Stimulated activated CD4-positive, alpha-beta T cell treated with anti-CD3 and anti-CD28 coated beads, Interleukin-15, amount 100 ng/mL, for 24 hours (primary cell): ENCODE data around the gene KAT14.
"Not testable (repeated sequence)": the region's sequence is repeated elsewhere in the genome, so short reads cannot be mapped to it uniquely, and the experiment has no call there.

Source experiments
- DNase-seq: peaks from one replicate; pipeline ENCODE4 v3.0.0-alpha.2; 2020

Gene KAT14

DNA sequence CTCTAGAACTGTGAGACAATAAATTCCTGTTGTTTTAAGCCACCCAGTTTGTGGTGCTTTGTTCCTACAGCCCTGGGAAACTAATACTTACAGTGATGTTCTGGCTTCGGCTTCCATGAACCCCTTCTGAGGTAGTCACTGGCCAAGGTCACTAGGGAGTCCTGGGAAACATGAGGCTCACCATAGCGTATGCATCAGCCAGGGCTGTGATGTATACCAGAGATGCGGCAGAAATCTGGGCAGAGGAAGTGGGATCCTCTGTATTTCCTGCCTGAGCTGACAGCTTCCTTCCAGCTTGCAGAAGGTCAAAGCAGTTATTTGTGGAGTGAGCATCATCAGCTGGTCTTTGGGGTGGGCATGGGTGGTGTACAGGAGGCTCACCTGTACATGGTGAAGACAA lies 27.9 kb downstream of the KAT14 start:
- DNase-seq: no peak

DNA sequence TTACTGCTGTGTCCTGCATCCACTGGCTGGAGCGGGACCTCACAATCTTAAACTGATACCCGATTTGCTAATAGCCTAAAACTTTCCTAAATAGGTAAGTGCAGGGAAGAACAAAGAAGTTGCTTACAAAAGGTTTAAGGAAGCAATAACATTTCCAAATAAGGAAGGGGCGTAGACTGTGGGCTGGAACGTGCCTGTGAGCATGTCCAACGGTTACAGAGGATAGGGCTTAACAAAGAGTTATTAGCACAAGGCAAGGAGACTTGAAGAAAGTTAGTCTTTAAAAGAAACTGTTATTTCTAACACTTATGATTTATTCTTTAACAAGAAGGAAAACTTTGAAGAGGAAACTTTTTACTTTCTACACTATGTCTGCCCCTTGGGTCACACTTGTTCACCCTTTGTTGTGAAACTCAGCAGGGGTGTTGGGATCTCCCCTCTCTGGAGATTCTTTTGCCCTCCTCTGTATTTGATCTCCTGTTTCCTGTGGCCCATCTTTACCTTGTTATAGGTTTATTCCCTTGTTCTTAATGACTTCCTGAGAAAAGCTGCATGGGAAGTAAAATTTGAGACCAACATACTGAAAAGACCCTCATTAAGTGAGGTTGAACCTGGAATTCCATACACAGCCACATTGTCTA lies 28.7 kb downstream of the KAT14 start:
- DNase-seq: no peak

DNA sequence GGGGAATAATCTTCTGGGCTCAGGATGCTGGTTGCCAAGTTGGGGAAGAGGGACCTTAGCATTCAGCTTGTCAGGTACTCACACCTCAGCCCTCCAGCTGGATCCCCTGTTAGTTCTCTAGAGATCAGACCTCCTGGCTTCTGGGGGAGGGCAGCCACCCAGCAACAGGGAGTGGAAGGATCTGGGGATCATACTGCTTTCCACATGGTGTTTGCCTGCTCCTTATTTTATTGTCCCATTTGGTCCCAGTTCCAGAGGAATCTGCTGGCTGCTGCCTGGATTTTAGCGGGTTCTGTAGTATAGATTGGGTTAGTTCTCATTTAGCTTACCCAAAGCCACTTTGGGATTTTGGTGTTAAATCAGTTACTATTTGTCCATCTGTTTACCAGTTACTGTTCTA lies 29.3 kb downstream of the KAT14 start:
- DNase-seq: no peak

DNA sequence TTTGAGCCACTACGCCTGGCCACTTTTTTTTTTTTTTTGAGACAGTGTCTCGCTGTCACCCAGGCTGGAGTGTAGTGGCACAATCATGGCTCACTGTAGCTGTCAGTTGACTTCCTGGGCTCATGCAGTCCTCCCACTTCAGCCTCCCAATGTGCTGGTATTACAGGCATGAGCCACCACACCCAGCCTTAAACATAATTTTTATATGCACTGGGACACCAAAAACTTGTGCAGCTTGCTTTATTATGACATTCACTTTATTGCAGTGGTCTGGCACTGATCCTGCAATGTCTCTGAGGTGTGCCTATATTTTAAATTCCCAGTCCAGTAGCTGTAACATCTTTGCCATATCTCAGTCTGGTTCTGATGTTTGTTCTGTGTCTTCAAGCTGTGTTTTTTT lies 34.7 kb downstream of the KAT14 start:
- no peak for DNase-seq

DNA sequence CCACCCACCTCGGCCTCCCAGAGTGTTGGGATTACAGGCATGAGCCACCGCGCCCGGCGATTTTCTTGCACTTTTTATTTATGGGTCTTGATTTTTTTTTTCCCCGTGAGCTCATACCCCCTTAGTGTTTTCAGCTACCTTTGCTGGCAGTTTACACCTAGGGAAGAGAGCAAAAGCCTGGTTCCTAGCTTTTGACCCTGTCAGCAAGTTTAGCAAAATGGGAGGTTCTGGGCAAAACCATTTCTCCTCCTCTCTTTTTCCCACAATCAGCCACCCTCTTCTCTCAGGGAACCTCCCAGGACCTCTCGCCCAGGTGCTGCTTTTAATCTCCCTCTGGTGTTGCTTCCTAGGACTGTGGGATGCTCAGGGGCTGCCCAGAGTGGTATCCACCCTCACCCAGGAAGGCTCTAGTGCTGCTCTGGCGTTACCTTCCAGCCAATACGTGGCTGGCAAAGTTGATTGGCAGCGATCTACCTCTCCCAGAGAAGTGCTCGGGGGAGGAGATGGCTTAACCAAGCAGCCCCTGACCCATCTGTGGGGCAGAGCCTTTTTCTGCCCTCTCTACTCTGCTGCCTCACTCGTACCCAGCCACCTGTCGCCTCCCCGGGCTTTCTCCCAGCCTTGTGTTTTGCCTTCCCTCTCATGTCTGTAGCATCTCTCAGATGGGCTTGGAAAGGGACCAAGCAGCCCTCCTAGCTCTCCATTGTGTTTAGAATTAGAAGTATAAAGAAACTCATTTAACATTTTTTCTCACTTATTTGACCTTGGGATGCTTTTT lies 37.4 kb downstream of the KAT14 start:
- no peak for DNase-seq

DNA sequence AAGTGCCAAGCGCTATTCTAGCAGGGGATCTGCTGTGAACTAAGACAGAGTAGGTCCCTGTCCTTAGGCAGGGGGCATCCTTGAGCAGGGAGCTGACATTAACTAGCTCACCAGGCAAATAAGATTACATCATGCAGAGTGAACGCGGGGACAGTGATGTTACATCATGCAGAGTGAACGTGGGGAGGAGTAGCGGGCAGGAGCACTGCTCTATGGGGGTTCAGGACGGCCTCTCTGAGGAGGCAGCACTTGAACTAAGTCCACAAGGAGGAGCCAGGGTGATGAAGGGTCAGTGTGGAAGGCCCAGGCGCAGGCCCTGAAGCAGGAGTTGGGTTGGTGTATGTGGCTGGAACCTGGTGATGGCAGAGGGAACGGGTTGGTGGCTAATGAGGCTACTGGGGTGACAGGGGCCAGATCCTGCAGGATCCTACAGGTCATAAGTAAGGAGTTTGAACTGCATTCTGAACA lies 38.7 kb downstream of the KAT14 start:
- no peak for DNase-seq

DNA sequence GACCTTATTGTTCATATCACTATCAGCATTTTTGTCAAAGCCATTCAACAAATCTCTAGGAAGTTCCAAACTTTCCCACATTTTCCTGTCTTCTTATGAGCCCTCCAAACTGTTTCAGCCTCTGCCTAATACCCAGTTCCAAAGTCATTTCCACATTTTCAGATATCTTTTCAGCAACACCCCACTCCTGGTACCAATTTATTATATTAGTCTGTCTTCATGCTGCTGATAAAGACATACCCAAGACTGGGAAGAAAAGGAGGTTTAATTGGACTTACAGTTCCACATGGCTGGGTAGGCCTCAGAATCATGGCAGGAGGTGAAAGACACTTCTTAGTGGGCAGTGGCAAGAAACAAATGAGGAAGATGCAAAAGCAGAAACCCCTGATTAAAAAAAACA lies 42.7 kb downstream of the KAT14 start:
- DNase-seq: not testable (repeated sequence)

DNA sequence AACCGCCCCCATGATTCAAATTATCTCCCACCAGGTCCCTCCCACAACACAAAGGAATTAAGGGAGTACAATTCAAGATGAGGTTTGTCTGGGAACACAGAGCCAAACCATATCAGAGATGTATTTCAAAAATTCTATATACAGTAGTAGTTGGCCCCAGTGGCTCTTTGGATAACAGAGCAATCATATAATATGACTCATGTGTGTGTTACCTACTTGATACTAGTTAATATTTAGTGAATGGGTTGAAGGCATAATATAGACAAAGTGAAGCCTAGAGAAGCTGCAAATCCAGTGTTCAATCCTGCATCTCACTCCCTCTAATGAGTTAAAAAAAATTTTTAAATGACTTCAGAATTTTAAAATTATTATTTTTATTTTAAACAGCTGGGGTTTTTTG lies 43.2 kb downstream of the KAT14 start:
- DNase-seq: no peak

DNA sequence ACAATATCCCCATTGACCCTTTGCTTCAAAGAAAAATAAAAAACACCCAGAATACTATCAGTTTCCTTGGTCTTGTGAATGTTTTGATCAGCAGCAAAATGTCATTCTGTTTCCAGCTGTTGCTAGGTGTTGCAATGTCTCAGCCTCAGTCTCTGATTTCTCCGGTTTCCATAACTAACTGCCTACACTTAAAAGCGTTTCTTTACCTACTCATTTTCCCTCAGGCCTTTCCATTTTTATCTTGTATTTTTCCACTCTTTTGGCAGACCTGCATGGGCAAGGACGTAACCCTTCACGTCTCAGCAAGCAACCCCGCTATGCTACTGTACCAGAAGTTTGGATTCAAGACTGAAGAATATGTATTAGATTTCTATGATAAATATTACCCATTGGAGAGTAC lies 49.4 kb downstream of the KAT14 start:
- no peak for DNase-seq

DNA sequence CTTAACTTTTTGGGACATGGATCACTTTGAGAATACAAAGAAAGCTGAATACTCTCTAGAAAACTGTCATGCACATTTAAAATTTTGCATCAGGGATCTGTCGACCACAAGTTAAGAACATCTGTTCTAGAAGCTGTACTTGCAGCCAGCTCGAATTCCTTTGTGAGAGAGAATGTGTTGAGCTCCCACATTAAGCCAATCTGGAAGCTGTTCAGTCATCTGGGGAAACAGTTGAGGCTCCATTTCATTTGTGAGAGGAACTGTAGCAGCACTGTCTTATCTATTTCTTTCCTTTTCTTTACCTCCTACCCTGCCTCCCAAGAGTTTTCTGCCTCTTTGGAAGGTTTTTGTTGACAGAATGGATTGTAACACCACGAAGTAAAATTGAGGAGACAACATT lies 50.8 kb downstream of the KAT14 start:
- DNase-seq: no peak

DNA sequence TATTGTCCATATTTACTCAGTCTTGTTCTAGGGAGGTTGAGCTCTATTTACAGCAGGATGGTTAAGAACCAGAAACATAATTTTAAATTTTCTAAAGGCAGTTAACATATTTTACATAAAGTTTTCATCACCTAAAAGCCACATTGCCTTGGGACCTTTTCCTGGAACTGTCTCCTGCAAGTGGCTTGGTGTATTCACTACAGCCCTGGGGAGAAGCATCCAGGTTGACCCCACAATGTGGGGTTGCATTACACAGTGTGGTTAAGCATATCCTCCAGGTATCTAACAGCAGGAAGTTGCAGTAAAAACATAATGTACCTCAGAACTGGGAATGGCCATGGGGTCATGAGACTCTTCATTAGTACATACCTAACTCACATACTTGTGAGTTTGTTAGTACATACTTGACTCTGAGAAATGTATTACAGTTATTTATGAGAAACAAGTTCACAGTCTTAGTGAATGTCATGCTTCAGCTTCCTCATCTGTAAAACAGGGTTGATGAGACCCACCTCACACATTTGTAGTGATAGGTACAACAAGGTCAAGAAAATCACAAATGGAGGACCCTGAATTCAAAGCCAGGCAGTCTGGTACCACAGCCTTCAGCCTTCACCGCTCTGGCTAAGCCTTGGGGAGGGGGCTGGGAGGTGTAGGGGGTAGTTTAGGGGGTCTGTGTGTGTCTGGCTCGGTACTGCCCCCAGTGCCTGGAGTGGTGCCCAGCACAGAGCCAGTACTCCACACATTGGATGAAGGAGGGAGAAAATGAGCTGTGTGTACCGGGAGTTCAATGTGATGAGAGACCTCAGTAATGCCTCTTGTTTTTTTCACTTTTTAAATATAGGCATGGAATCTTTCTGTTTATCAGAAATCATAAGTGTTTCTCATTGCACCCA lies 52.9 kb downstream of the KAT14 start:
- DNase-seq: no peak

DNA sequence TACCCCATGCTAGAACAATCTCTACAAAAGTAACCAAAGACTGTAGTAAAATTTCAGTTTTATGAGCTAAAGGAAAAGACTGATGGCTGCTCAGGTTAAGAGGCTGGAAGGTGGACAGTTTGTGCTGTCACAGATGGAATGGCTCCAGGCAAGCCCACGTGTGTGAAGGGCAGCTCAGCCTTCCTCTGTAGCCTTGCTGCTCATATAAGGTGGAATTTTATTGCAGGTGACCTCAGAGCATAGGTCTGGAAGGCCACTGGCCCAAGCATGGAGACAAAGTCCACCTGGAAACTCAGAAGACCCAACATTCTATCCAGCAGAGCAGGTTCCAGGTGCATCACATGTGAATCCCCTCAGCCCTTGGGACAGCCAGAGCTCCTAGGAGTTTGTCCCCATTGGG lies 53.6 kb downstream of the KAT14 start:
- DNase-seq: no peak

DNA sequence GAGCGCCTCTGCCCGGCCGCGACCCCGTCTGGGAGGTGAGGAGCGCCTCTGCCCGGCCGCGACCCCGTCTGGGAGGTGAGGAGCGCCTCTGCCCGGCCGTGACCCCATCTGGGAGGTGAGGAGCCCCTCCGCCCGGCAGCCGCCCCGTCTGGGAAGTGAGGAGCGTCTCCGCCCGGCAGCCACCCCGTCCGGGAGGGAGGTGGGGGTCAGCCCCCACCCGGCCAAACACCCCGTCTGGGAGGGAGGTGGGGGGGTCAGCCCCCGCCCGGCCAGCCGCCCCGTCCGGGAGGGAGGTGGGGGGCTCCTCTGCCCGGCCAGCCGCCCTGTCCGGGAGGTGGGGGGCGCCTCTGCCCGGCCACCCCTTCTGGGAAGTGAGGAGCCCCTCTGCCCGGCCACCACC lies 56.8 kb downstream of the KAT14 start:
- DNase-seq: not testable (repeated sequence)

DNA sequence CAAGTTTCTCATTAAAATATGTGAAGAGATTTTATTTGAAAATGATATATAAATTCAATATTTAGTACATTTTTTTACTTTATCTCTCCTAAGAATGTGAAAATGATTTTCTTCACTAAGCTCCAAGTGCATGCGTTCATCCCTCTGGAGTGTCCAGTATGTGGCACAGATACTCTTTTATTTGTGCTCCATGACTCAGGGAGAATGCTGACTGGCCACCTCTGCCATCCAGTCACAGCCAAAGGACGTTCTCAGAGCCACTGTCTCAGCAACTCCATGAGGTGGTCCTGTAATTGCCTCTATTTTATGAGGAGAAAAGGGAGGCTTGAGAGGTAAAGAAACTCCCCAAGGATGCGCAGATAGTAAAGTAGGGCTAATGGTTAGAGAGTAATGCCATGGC lies 58.3 kb downstream of the KAT14 start:
- no peak for DNase-seq

DNA sequence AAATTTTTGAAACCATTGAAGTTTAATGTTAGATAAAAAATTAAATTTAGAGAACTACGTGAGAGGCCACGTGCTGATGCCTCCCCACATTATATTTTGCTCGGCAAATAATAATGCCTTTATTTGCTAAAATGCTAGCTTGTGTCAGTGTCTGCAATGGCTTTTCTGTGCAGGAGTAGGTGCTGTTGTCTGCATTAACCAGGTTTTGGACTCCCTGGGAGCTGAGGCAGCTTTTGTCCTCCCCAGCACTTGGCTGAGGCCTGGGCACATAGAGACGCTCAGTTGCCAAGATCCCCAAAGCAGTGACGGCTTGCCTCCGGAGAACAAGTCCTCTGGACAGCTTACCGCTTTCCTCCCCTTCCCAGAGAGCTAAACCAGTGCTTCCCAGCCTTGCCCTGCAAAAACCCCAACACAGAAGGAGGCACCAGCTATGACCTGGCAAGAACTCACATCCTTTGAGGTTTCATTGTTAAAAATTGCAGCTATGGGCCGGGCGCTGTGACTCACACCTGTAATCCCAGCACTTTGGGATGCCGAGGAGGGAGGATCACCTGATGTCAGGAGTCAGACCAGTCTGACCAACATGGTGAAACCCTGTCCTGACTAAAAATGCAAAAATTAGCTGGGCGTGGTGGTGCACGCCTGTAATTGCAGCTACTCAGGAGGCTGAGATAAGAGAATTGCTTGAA lies 59.9 kb downstream of the KAT14 start:
- no peak for DNase-seq

DNA sequence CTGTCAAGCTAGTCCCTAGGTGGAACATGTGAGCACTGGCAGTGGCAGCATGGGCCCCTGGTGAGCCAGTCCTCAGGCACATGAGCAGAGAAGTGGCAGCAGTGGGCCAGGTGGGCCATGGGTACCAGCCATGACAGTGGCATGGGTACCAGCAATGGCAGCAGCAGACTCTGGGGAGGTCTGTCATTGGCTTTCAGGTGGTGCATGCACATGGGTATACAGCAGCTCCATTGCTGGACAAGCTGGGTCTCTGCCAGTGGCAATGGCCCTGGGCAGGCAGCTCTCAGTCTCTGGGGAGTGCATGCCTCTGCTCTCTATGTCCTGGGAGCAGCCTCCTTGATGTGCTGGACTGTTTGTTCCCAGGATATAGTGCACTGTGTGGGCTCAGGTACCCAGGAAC lies 65.3 kb downstream of the KAT14 start:
- DNase-seq: no peak

DNA sequence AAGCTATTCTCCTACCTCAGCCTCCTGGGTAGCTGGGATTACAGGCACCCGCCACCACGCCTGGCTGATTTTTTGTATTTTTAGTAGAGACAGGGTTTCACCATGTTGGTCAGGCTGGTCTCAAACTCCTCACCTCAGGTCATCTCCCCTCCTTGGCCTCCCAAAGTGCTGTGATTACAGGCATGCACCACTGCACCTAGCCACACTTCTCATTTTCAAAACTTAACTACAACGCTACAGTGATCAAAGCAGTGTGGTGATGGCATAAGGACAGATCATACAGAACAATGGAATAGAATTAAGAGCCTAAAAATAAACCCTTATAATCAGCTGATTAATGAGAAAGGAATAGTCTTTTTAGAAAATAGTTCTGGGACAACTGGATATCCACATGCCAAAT lies 66.0 kb downstream of the KAT14 start:
- not testable (repeated sequence) for DNase-seq

DNA sequence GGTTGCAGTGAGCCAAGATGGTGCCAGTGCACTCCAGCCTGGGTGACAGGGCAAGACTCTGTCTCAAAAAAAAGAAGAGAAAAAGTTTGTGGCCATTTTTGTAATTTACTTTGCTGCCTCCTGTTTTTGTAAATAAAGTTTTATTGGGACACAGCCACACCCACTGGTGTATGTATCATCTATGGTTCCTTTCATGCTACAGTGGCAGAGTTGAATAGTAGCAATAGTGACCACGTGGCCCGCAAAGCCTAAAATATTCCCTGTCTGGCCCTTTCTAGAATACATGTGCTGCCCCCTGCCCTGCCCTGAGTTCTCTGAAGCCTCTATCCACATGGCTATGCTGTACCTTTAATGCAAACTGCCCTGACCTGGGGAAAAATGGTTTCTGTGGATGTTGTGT lies 75.3 kb downstream of the KAT14 start:
- no peak for DNase-seq

DNA sequence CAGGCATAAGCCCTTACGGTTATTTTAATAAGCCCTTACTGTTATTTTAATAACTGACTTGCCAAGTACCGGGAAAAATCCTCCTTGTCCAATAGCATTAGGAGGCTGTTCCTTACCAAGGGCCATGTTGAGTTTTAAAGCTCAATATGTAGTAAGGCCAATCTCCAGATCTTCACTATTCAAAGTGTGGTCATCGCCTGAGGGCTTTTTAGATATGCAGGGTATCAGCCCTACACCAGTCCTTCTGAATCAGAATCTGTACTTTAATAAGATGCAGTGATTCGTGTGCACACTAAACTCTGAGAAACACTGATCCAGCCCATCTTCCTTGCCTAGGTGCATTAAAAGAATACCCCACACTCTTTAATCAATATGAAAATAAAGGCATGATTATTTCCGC lies 77.9 kb downstream of the KAT14 start:
- no peak for DNase-seq

DNA sequence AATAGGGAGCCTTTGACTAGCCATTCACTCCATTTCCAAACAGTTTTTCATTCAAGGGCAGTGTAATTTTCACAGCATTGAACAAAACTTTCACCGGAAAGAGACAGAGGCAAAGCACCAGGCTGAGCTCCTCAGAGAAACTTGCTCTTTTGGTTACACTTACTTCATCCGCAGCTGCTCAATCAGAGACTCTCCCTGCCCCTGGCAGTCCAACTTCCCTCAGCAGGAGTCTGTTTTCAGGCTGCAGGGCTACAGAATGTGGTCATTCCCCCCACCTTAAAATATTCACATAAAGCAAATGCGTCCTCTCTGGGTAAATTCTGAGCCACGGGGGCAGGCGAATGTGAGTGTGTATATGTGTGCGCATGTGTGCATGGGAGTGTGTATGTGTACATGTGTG lies 80.6 kb downstream of the KAT14 start:
- DNase-seq: no peak

DNA sequence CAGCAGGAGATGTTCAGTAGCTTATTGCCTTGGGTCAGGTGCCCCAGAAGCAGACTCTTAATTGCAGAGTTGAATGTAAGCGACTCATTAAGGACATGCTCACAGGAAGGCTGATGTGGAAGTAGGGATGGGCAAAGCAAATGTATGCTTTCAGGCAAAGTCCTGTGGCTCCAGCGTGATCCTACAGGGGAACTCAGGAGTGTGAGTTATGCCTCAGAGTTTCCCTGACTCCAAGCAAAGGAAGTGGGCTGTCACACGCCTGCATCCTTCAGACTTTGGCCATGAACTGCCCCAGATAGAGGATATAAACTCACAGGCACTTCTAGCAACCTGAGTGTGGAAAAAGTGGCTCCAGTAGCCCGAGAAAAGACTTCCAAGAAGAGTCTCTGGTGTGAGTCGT lies 85.7 kb downstream of the KAT14 start:
- no peak for DNase-seq

DNA sequence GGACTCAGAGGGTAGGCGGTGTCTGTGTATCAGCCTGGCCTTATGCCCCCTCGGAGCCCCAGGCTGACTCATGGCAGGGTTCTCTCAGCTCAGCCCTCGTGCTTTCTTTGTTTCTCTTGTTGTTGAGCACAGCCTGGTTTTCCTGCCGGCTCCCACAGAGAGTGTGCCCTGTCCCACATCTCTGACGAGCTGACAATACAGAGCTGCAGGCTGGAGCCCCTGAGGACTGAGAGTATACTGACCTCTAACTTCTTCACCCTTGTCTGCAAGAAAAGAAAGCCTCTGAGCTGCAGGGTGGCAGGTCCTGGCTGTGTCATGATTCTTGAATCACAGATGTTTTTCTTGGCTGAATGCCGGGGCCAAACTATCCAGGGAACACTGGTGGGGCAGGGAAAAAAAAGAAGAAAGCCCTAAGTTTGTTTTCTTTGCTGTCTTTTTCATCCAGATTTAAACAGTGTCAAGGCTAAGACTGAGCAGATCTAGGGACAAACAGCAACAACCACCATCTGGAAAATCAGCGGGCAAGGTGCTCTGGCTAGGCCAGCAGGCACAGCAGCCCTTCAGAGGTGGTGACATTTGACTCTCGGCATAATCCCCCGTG lies 87.4 kb downstream of the KAT14 start:
- DNase-seq: no peak

DNA sequence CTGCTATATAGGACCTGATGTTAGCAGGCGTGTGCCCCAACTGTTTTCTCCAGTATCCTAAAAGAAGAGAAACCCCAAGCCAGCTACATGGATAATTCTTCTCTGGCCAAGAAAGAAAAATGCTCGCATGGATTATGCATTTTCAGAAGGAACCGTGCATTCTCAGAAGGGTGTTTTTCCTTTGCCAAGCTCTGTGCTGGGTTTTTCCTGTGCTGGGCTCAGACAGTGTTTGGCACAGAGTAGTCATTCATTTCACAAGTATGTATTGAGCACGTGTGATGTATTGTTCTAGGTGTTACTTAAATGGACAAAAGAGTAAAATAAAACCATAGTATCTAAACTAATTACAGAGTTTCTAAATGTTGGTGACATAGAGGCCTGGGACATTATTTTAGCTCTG lies 88.0 kb downstream of the KAT14 start:
- no peak for DNase-seq
